Pancreas (tissue), 10 donors: ENCODE results near the gene AKAP13. TPM values are rescaled to one million over a fixed set of nuclear protein-coding genes. Genes with fewer than 3 reads are reported as not detected.

ENCODE experiments used
- ATAC-seq, 4 donors: fragments of 200-7000 bp; cut with Tn5 transposase; one replicate each; pipeline versions ENCODE4 v1.8.0 to v1.9.1; 2020; ENCODE audit warnings: mild to moderate bottlenecking in 4 of 4, moderate library complexity in 4 of 4
- DNase-seq, 6 donors: peaks; one replicate each; pipeline ENCODE4 v3.0.0-alpha.2; 2020
- FAIRE-seq: peaks from 2 replicates; lab custom pipeline; 2012; peaks lifted over from hg19 to GRCh38; lab: Jason Lieb, UNC
- H3K27ac ChIP-seq, 4 donors: fragments of 200-600 bp; sonication (generic); 1 replicate in 3 of 4; 2 replicates in 1 of 4; pipeline versions ENCODE4 v1.5.0 to v1.8.0; 2020
- H3K27me3 ChIP-seq, 4 donors: fragments of 200-600 bp; one replicate each; pipeline ENCODE4 v1.8.0; 2021
- H3K36me3 ChIP-seq, 3 donors: fragments of 200-600 bp; sonication (generic) in 1 of 3; one replicate each; pipeline versions ENCODE4 v1.5.0 to v1.8.0; 2020 to 2021
- H3K4me1 ChIP-seq, 3 donors: fragments of 200-600 bp; one replicate each; pipeline ENCODE4 v1.8.0; 2021
- H3K4me3 ChIP-seq, 4 donors: fragments of 200-600 bp; sonication (generic) in 2 of 4; one replicate each; pipeline versions ENCODE4 v1.5.0 to v1.8.0; 2020 to 2021
- H3K9me3 ChIP-seq, 4 donors: fragments of 200-600 bp; one replicate each; pipeline ENCODE4 v1.8.0; 2021
- WGBS, 2 donors: extraction: QIAGEN DNeasy Blood & Tissue Kit; methylation state at CpG; one replicate each; pipeline ENCODE4 v1.1.7; 2013; 5-methylcytosine and 5-hydroxymethylcytosine counted together
- intact Hi-C, 3 donors: fragments of 100-400 bp; cut with DNase I; formaldehyde crosslinking; loops; one replicate each; pipeline versions ENCODE4 v1.11.1 to v1.14.2; 2022
- polyA plus RNA-seq, 2 donors: library from polyadenylated mRNA; stranded (reverse); fragments of 200-250 nt; gene quantifications; one replicate each; pipeline ENCODE4 v1.2.3, GENCODE V29; 2013
- total RNA-seq, 6 donors: library from RNA; stranded (reverse); fragmentation: NEBNext Ultra II Directional in 4 of 6; extraction: Animal tissue kit (Norgen Biotek cat#: 25700) in 4 of 6; gene quantifications; one replicate each; pipeline versions ENCODE4 v1.2.1 to v1.2.4, GENCODE V29; 2021 to 2023
- TF ChIP-seq, protein P1 (sequence below), 4 donors: fragments of 200-600 bp; sonication (generic) in 3 of 4; IDR thresholded peaks; one replicate each; pipeline versions ENCODE4 v1.5.0 to v1.8.0; 2021; ENCODE audit warnings: antibody characterized with exemption in 4 of 4
- donor health status: healthy with polysubstance abuse.
- donor health status: DM: no; HTN: no; CAD: no; lungs with moderate emphysema.
- donor health status: DM: no; HTN: no; CAD: no.
- donor health status: control.
- donor health status: control.
- donor health status: Bipolar disorder and iron deficiency.
- donor health status: DM: yes; HTN: yes; CAD: no.
- donor health status: DM: no; HTN: no; CAD: no.
- donor health status: DM: no; HTN: no; CAD: no.
- donor health status: DM: yes; HTN: yes; CAD: no.

The AKAP13 gene
- total and polyA plus RNA-seq, 8 donors = 64.9 to 139 (median 89.9) TPM

DNA sequence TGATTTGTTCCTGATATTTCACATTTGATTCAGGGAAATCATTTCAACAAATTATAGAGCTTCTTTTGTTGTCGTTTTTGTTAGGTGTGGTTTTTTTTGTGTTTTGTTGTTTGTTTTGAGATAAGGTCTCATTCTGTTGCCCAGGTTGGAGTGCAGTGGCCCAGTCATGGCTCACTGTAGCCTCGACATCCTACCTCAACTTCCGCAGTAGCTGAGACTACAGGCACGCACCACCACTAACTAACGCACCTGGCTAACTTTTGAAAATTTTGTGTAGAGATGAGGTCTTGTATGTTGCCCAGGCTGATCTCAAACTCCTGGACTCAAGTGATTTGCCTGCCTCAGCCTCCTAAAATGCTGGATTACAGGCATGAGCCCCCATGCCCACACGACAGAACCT is 177.0 kb downstream of the AKAP13 start:
- H3K36me3 ChIP-seq = no peaks in the 10 kb centered on the region
- WGBS, 2 donors = 63 to 77% methylated on average over 6 of the region's 6 CpGs
- H3K4me1 ChIP-seq = no peaks in the 10 kb centered on the region
- DNase-seq (no peak), FAIRE-seq (no peak), ATAC-seq (no peak)
- H3K27ac ChIP-seq = no peak overlapping the region
- TF ChIP-seq, protein P1, sequence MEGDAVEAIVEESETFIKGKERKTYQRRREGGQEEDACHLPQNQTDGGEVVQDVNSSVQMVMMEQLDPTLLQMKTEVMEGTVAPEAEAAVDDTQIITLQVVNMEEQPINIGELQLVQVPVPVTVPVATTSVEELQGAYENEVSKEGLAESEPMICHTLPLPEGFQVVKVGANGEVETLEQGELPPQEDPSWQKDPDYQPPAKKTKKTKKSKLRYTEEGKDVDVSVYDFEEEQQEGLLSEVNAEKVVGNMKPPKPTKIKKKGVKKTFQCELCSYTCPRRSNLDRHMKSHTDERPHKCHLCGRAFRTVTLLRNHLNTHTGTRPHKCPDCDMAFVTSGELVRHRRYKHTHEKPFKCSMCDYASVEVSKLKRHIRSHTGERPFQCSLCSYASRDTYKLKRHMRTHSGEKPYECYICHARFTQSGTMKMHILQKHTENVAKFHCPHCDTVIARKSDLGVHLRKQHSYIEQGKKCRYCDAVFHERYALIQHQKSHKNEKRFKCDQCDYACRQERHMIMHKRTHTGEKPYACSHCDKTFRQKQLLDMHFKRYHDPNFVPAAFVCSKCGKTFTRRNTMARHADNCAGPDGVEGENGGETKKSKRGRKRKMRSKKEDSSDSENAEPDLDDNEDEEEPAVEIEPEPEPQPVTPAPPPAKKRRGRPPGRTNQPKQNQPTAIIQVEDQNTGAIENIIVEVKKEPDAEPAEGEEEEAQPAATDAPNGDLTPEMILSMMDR (IDR thresholded peaks at IDR 0.05) = no peak
- H3K27me3 ChIP-seq = no peaks in the 10 kb centered on the region
- intact Hi-C loops = no loop called here
- no peaks in the 10 kb centered on the region for H3K9me3 ChIP-seq
- no peak overlapping the region for H3K4me3 ChIP-seq

DNA sequence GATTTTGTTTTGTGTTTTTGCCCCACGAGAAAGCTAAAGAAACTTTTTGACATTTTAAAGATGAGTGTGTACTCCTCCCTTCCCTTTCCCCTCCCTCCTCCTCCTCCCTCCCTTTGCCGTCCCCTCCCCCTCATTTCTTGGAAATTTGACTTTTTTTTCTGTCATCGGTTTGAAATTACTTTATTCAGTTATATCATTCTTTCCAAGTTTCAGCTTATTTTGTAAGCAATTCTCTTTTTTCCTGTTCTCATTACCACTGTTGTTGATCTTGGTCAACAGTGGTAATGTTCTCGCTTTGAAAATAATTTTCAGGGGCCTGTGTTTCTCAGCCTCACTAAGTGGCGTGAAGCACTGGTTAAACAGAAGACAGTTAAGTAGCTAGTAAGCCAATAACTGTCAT is 178.4 kb downstream of the AKAP13 start:
- no peak for FAIRE-seq
- TF ChIP-seq, protein P1 (IDR thresholded peaks at IDR 0.05) = no peak
- no peak for ATAC-seq
- intact Hi-C loops = no loop called here
- no peaks in the 10 kb centered on the region for H3K9me3 ChIP-seq
- DNase-seq = no peak
- H3K4me3 ChIP-seq = no peak overlapping the region
- peaks cover 0 to 11% (median 5%) of the 10 kb centered on the region in 3 donors for H3K4me1 ChIP-seq
- H3K27me3 ChIP-seq = no peaks in the 10 kb centered on the region
- no peak overlapping the region for H3K27ac ChIP-seq
- WGBS, 2 donors = 69 to 75% methylated on average over 5 of the region's 5 CpGs
- no peaks in the 10 kb centered on the region for H3K36me3 ChIP-seq

DNA sequence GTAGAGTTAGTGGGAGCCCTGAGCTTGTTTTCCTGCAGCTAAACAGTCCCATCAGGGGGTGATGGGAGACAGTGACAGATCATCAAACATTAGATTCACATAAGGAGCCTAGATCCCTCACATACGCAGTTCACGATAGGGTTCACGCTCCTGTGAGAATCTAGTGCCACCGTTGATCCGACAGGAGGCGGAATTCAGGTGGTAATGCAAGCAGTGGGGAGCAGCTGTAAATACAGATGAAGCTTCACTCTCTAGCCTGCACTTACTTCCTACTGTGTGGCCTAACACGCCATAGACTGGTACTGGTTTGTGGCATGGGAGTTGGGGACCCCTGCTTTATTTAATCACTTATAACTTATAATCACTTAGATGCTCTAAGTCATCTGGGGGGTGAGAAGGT is 179.1 kb downstream of the AKAP13 start:
- no peak for ATAC-seq
- H3K9me3 ChIP-seq = no peaks in the 10 kb centered on the region
- intact Hi-C loops = no loop called here
- no peak overlapping the region for H3K4me3 ChIP-seq
- H3K36me3 ChIP-seq = no peaks in the 10 kb centered on the region
- H3K27me3 ChIP-seq = no peaks in the 10 kb centered on the region
- 89 to 91% methylated on average over 7 of the region's 7 CpGs for WGBS, 2 donors
- DNase-seq = no peak
- peaks cover under 1 to 17% (median 12%) of the 10 kb centered on the region in 3 donors for H3K4me1 ChIP-seq
- TF ChIP-seq, protein P1 (IDR thresholded peaks at IDR 0.05) = no peak
- H3K27ac ChIP-seq = no peak overlapping the region
- FAIRE-seq = no peak

DNA sequence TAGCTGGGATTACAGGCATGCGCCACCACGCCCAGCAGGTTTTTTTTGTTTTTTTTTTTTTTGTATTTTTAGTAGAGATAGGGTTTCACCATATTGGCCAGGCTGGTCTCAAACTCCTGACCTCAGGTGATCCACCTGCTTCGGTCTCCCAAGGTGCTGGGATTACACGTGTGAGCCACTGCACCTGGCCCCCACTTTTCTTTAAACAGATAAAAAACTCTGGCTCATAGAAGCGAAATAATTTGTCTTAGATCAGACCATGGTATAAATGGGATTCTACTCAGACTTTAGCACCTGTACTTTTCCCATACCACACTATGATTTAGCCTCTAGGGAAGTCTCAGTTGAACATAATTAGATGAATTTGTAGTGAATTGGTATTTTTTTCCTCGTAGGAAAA is 182.4 kb downstream of the AKAP13 start:
- FAIRE-seq = no peak
- intact Hi-C loops = no loop called here

DNA sequence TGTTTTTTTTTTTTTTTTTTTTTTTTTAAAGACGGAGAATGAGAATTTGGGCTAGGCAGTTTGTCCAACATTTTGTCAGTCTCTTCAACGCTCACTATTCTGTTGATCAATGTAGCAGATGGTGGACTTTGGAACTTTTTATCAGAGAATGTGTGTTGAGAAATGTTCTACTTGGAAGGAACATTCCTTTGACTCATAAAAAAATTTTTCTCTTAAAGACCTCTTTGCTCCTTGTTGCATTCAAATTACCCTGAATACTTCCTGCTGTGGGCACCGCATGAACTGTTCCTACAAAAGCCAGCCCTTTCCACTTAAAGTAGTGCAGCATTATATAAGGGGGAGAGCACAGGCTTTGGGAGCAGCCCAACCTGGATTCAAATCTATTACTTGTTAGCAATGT is 182.9 kb downstream of the AKAP13 start:
- Histone ChIP-seq H3K4me1 (peaks cover 13 to 29% (median 26%) of the 10 kb centered on the region in 3 donors), H3K4me3 (no peak overlapping the region), H3K36me3 (no peaks in the 10 kb centered on the region), H3K27ac (peak overlapping the region; percentile 35 to 82 (median 60)), H3K9me3 (no peaks in the 10 kb centered on the region), H3K27me3 (no peaks in the 10 kb centered on the region)
- ATAC-seq (peak; percentile 84 to 88 (median 86)), DNase-seq (peak in 3 of 6 donors; percentile 37 to 61 (median 48)), FAIRE-seq (peak; percentile 74)
- WGBS, 2 donors = 8 to 13% methylated on average over 3 of the region's 3 CpGs
- TF ChIP-seq, protein P1 (IDR thresholded peaks at IDR 0.05) = no peak
- intact Hi-C loops = no loop called here

More for the DNA sequence above, 182.4 kb downstream of the AKAP13 start:
- Histone ChIP-seq H3K36me3 (no peaks in the 10 kb centered on the region), H3K9me3 (no peaks in the 10 kb centered on the region), H3K27ac (peak overlapping the region; percentile 40 to 82 (median 68)), H3K4me1 (peaks cover 13 to 29% (median 26%) of the 10 kb centered on the region in 3 donors), H3K4me3 (no peak overlapping the region), H3K27me3 (no peaks in the 10 kb centered on the region)
- WGBS, 2 donors = 34 to 35% methylated on average over 6 of the region's 6 CpGs
- TF ChIP-seq, protein P1 (IDR thresholded peaks at IDR 0.05) = no peak
- peak; percentile 72 to 83 (median 76) for ATAC-seq
- DNase-seq = peak in 4 of 6 donors; percentile 58 to 73 (median 67)
